Mesodermal cell (in vitro differentiated cells): ENCODE measurements around the gene ARRDC5.
A peak's percentile ranks its signal among the peaks of the same experiment; 100 is the strongest.
"Not testable (repeated sequence)": the region's sequence is repeated elsewhere in the genome, so short reads cannot be mapped to it uniquely, and the experiment has no call there.

Source experiments
- H3K27ac ChIP-seq: 2 replicates; pipeline ENCODE4 v1.7.0; 2013; ENCODE audit warnings: mild to moderate bottlenecking, low read depth, low read length, moderate library complexity; ENCODE audit not compliant: severe bottlenecking
- H3K36me3 ChIP-seq: 2 replicates; pipeline ENCODE4 v1.7.1; 2013; ENCODE audit warnings: mild to moderate bottlenecking, low read length, moderate library complexity; ENCODE audit not compliant: control insufficient read depth, insufficient read depth
- H3K4me1 ChIP-seq: one replicate; pipeline ENCODE4 v1.7.1; 2013; ENCODE audit warnings: mild to moderate bottlenecking, low read length; ENCODE audit not compliant: insufficient read depth, control insufficient read depth, poor library complexity, severe bottlenecking
- H3K4me3 ChIP-seq: 2 replicates; pipeline ENCODE4 v1.7.0; 2013; ENCODE audit warnings: low read length, control low read depth, mild to moderate bottlenecking; ENCODE audit not compliant: insufficient read depth, poor library complexity, severe bottlenecking; ENCODE audit errors: extremely low read depth
- H3K9me3 ChIP-seq: 2 replicates; pipeline ENCODE4 v1.7.1; 2013; ENCODE audit warnings: mild to moderate bottlenecking, low read length, moderate library complexity; ENCODE audit not compliant: control insufficient read depth
- WGBS, 2 experiments: methylation state at CpG; one replicate each; pipeline ENCODE4 v1.1.5; 2013; ENCODE audit warnings: missing lambda C conversion rate in 2 of 2; ENCODE audit not compliant: insufficient coverage in 2 of 2; 5-methylcytosine and 5-hydroxymethylcytosine counted together

ARRDC5 gene

GRCh38 chr19:4868286-4868834 is 34.3 kb downstream of the ARRDC5 start:
- Histone ChIP-seq H3K4me3 (no peak overlapping the region), H3K9me3 (no peaks in the 10 kb centered on the region), H3K27ac (no peak overlapping the region), H3K36me3 (peaks cover 10% of the 10 kb centered on the region), H3K4me1 (peaks cover 12% of the 10 kb centered on the region)
- WGBS, 2 experiments, result 92 to 100% methylated on average over 6 to 7 of the region's 10 CpGs

- peak within 1 kb of the TSS; percentile 62 for H3K27ac ChIP-seq
- H3K9me3 ChIP-seq, result no peaks in the 10 kb centered on the region
- peaks cover 12% of the 10 kb centered on the region for H3K4me1 ChIP-seq
- H3K4me3 ChIP-seq, result peak within 1 kb of the TSS; percentile 91
- WGBS, 2 experiments, result 18% methylated on average over 30 of the region's 46 CpGs
- H3K36me3 ChIP-seq, result peaks cover 11% of the 10 kb centered on the region
Measured at GRCh38 chr19:4867534-4868285, 35.0 kb downstream of the ARRDC5 start, which contains the start of gene PLIN3. Gene PLIN3, minus strand, starts transcription at chr19:4867667. Its CDS starts 6,273 bp downstream, at chr19:4861394.

DNA sequence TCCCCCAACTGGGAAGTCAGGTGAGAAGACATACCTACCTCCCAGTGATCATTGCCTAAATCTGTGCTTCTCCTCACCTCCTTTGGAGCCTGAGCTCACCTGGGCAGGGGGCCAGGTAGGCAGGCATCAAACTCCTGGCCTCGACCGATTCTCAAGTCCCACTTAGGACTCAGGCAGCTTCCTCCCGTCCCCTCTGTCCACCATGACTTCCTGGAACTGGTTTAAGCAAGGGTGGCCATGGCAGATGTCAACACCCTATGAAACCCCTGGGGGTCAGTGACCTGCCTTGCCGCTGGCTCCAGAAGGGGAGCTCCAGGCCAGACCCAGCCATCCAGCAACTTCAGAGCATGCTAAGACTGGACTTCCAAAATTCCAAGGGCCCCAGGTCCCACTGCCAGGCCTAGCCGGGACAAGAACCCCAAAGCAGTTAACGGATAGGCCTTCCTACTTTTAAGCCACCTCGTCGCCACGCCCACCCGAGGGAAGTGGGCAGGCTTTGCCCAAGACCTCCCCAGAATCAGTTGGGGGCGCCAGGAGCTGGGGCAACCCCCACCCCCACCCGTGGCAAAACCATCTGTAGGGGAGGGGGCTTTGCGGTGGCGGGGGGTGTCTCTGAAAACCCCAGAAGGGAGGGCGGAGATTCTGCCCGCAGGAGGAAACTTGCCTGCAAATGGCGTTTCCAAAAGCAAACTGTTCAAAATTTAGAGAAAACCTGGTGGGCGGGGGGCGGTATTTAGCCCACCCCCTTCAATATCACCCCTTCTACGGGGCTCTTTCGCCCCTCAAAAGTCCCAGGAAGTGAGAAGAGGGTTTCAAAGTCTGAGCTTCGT is 35.9 kb downstream of the ARRDC5 start:
- Histone ChIP-seq H3K4me3 (peak overlapping the region; percentile 91), H3K36me3 (peaks cover 19% of the 10 kb centered on the region), H3K27ac (peak overlapping the region; percentile 62), H3K9me3 (no peaks in the 10 kb centered on the region), H3K4me1 (peaks cover 12% of the 10 kb centered on the region)
- WGBS, 2 experiments, result 15 to 27% methylated on average over 9 to 13 of the region's 22 CpGs

- Histone ChIP-seq H3K4me3 (no peak overlapping the region), H3K36me3 (peaks cover 61% of the 10 kb centered on the region), H3K9me3 (no peaks in the 10 kb centered on the region), H3K27ac (no peak overlapping the region), H3K4me1 (peaks cover under 1% of the 10 kb centered on the region)
- WGBS, 2 experiments, result 94% methylated on average over 5 to 10 of the region's 10 CpGs
Measured at GRCh38 chr19:4861147-4861546, 41.5 kb downstream of the ARRDC5 start.

GRCh38 chr19:4859697-4860096 is 43.0 kb downstream of the ARRDC5 start:
- Histone ChIP-seq H3K9me3 (no peaks in the 10 kb centered on the region), H3K27ac (no peak overlapping the region), H3K4me1 (no peaks in the 10 kb centered on the region), H3K36me3 (peaks cover 72% of the 10 kb centered on the region), H3K4me3 (no peak overlapping the region)
- 95 to 97% methylated on average over 10 to 11 of the region's 11 CpGs for whole genome bisulfite sequencing, 2 experiments

GRCh38 chr19:4856468-4856867 is 46.2 kb downstream of the ARRDC5 start:
- not testable (repeated sequence) for H3K4me1 ChIP-seq, H3K4me3 ChIP-seq, H3K9me3 ChIP-seq, H3K27ac ChIP-seq
- WGBS, 2 experiments, result 91 to 95% methylated on average over 7 to 11 of the region's 12 CpGs
- peaks cover 81% of the 10 kb centered on the region for H3K36me3 ChIP-seq

GRCh38 chr19:4853506-4853905 is 49.2 kb downstream of the ARRDC5 start:
- 78 to 80% methylated on average over 5 of the region's 8 CpGs for WGBS, 2 experiments
- H3K9me3 ChIP-seq, H3K4me3 ChIP-seq, H3K27ac ChIP-seq, H3K4me1 ChIP-seq: not testable (repeated sequence)
- H3K36me3 ChIP-seq, result peaks cover 79% of the 10 kb centered on the region

DNA sequence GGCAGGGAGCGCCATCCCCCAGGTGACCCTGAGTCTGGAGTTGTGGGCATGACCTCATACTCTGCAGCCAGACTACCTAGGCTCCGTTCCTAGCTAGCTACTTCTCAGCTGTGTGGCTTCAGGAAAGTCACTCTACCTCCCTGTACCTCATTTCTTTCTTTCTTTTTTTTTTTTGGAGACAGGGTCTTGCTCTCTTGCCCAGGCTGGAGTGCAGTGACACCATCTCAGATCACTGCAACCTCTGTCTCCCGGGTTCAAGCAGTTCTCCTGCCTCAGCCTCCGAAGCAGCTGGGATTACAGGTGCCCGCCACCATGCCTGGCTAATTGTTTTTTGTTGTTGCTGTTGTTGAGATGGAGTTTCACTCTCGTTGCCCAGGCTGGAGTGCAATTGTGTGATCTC is 50.2 kb downstream of the ARRDC5 start:
- WGBS, 2 experiments, result 90 to 95% methylated on average over 5 to 6 of the region's 6 CpGs

DNA sequence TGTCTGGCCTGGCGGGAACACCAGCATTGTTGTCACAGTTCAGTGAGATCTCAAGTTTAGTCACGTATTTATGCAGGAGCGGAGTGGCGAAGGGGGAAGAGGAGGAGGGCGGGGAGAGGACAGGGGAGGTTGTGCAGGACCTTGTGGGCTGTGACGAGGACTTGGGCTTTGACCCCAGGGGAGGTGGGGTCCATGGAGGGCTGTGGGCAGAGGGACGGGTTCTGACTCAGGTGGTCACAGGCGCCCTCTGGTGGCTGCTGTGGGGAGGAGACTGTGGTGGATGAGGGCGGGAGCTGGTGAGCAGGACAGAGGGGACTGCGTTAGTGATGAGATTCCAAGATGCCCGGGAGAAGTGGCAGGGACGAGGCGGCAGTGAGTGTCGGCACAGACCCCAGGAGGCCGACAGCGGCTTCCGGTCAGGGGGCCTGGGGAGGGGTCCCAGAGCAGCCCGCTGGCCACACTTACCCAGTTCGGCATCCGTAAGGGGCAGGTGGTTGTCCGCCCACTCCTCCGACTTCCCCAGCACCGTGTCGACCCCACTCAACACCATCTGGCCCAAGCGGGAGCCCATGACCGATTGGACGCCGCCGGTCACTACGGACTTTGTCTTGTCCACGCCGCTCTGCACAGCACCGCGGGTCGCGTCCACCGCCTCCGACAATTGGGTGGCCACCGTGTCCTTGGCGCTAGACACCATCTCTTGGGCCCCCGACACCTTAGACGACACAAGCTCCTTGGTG is 51.0 kb downstream of the ARRDC5 start:
- no peak overlapping the region for H3K4me3 ChIP-seq
- peaks cover 85% of the 10 kb centered on the region for H3K36me3 ChIP-seq

More for the DNA sequence above, 50.2 kb downstream of the ARRDC5 start:
- no peaks in the 10 kb centered on the region for H3K9me3 ChIP-seq
- H3K36me3 ChIP-seq, result peaks cover 86% of the 10 kb centered on the region
- no peaks in the 10 kb centered on the region for H3K4me1 ChIP-seq
- no peak overlapping the region for H3K27ac ChIP-seq
- no peak overlapping the region for H3K4me3 ChIP-seq

DNA sequence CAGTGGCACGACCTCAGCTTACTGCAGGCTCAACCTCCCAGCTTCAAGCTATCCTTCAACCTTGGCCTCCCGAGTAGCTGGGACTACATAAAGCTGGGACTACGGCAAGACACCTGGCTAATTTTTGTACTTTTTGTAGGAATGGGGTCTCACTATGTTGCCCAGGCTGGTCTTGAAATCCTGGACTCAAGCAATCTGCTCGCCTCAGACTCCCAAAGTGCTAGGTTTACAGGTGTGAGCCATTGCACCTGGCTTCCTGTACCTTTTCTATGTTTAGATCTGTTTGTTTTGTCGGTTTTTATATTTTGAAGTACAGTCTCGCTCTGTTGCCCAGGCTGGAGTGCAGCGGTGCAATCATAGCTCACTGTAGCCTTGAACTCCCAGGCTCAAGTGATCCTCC is 53.7 kb downstream of the ARRDC5 start:
- H3K27ac ChIP-seq, result no peak overlapping the region
- H3K36me3 ChIP-seq, result peaks cover 84% of the 10 kb centered on the region
- H3K4me1 ChIP-seq, result no peaks in the 10 kb centered on the region
- no peak overlapping the region for H3K4me3 ChIP-seq
- no peaks in the 10 kb centered on the region for H3K9me3 ChIP-seq
- 92 to 95% methylated on average over 6 to 7 of the region's 7 CpGs for WGBS, 2 experiments

More for the DNA sequence above, 51.0 kb downstream of the ARRDC5 start:
- Histone ChIP-seq H3K27ac (no peak overlapping the region), H3K4me1 (no peaks in the 10 kb centered on the region), H3K9me3 (no peaks in the 10 kb centered on the region)
- WGBS, 2 experiments, result 76 to 85% methylated on average over 30 to 42 of the region's 42 CpGs
